ENCODE measurements around the gene IFT81.

IFT81 gene

DNA sequence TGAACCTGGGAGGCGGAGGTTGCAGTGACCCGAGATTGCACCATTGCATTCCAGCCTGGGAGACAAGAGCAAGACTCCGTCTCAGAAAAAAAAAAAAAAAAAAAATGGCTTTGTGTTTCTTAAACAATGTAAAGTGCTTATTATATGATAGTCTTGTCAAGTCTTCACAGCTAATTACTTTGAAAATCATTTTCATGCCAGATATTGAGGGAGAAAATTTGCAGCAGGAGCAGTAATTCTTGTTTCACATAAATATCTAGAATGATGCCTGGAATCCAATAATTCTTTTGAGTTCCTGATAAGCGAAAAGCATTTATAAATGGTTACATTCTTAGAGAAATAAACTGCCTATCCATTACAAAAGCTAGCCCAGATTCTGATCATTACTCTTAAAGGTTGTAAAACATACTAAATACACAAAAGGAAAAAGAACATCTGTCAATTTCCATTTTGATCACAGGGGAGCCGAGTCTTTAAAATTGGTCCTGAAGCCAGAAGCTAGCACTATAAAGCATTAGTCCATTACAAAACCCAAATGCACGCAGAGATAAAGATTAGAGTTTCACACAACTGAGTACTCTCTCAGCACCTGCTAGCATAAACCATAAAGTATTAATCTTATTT is 50.3 kb downstream of the IFT81 start:
- Histone ChIP-seq H3K9me3 (ENCODE audit: control insufficient read depth in 2 of 2, low read length in 2 of 2) (no peaks in the 10 kb centered on the region), H3K36me3 (ENCODE audit: control insufficient read depth in 2 of 2, insufficient read depth in 2 of 2, low read length in 2 of 2) (no peaks in the 10 kb centered on the region), H3K27ac (ENCODE audit: low read depth in 2 of 2, low read length in 2 of 2) (no peak overlapping the region), H3K4me1 (ENCODE audit: control insufficient read depth in 2 of 2, insufficient read depth in 2 of 2, low read length in 2 of 2) (no peaks in the 10 kb centered on the region), H3K27me3 (ENCODE audit: control insufficient read depth in 2 of 2, insufficient read depth in 2 of 2, low read length in 2 of 2) (no peaks in the 10 kb centered on the region), H3K9ac (ENCODE audit: low read depth in 1 of 2, low read length in 2 of 2) (no peak overlapping the region), H3K4me3 (ENCODE audit: low read length in 2 of 2) (no peak overlapping the region)

DNA sequence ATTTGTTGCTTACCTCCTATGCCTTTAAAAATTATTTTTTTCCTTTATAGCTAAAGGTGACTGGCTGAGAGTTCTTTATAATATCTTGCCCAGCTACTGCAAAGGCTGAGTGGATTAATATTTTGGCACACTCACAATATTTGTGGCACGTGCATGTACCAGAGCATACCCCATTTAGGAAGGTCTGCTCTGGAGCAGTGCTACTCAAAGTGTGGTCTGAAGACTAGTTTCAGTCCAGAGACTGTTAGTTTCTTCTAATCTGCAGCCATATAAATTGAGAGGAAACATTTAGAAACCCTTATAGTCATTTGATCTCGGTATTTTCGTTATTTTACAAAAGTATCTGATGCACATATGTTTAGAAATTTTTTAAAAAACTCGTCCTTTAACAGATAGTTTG is 51.0 kb downstream of the IFT81 start:
- H3K27me3 ChIP-seq (ENCODE audit: control insufficient read depth in 2 of 2, insufficient read depth in 2 of 2, low read length in 2 of 2) = no peaks in the 10 kb centered on the region
- H3K36me3 ChIP-seq (ENCODE audit: control insufficient read depth in 2 of 2, insufficient read depth in 2 of 2, low read length in 2 of 2) = no peaks in the 10 kb centered on the region
- H3K9me3 ChIP-seq (ENCODE audit: control insufficient read depth in 2 of 2, low read length in 2 of 2) = no peaks in the 10 kb centered on the region
- H3K4me3 ChIP-seq (ENCODE audit: low read length in 2 of 2) = no peak overlapping the region
- H3K27ac ChIP-seq (ENCODE audit: low read depth in 2 of 2, low read length in 2 of 2) = no peak overlapping the region
- no peaks in the 10 kb centered on the region for H3K4me1 ChIP-seq (ENCODE audit: control insufficient read depth in 2 of 2, insufficient read depth in 2 of 2, low read length in 2 of 2)
- no peak overlapping the region for H3K9ac ChIP-seq (ENCODE audit: low read depth in 1 of 2, low read length in 2 of 2)

DNA sequence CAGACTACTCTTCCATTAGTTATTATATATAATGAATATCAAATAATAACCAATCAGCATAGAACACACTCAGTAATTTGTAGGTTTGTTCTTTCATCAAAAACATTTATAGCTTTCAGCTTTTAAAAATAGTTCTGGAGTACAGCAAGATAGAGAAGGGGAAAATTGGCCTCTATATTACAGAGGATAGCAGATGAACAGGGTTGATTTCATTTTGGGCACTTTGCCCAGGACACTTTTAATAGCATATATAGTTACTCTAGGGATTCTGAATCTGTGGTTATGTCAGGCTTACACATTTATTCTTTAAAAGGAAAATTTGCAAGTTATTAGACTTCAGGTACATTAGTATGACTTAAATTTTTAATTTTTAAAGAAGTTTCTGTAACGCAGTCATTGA is 52.6 kb downstream of the IFT81 start:
- Histone ChIP-seq H3K9me3 (ENCODE audit: control insufficient read depth in 2 of 2, low read length in 2 of 2) (no peaks in the 10 kb centered on the region), H3K27ac (ENCODE audit: low read depth in 2 of 2, low read length in 2 of 2) (no peak overlapping the region), H3K4me1 (ENCODE audit: control insufficient read depth in 2 of 2, insufficient read depth in 2 of 2, low read length in 2 of 2) (no peaks in the 10 kb centered on the region)

DNA sequence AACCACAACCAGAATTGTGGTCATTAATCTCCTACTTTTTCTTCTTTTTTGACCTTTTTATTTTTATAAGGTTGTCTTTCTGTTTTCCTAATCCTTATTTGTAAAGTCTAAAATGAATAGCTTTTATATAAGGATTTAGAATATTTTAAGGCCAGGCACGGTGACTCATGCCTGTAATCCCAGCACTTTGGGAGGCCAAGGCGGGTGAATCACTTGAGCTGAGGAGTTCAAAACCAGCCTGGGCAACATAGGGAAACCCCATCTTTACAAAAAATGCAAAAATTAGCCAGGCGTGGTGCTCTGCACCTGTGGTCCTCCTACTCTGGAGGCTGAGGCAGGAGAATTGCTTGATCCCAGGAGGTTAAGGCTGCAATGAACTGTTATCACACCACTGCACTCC is 55.1 kb downstream of the IFT81 start:
- Histone ChIP-seq H3K9me3 (ENCODE audit: control insufficient read depth in 2 of 2, low read length in 2 of 2) (no peaks in the 10 kb centered on the region), H3K36me3 (ENCODE audit: control insufficient read depth in 2 of 2, insufficient read depth in 2 of 2, low read length in 2 of 2) (no peaks in the 10 kb centered on the region), H3K9ac (ENCODE audit: low read depth in 1 of 2, low read length in 2 of 2) (no peak overlapping the region), H3K4me1 (ENCODE audit: control insufficient read depth in 2 of 2, insufficient read depth in 2 of 2, low read length in 2 of 2) (no peaks in the 10 kb centered on the region), H3K27me3 (ENCODE audit: control insufficient read depth in 2 of 2, insufficient read depth in 2 of 2, low read length in 2 of 2) (no peaks in the 10 kb centered on the region), H3K4me3 (ENCODE audit: low read length in 2 of 2) (no peak overlapping the region), H3K27ac (ENCODE audit: low read depth in 2 of 2, low read length in 2 of 2) (no peak overlapping the region)

More for the DNA sequence above, 52.6 kb downstream of the IFT81 start:
- no peaks in the 10 kb centered on the region for H3K27me3 ChIP-seq (ENCODE audit: control insufficient read depth in 2 of 2, insufficient read depth in 2 of 2, low read length in 2 of 2)
- H3K9ac ChIP-seq (ENCODE audit: low read depth in 1 of 2, low read length in 2 of 2) = no peak overlapping the region
- no peaks in the 10 kb centered on the region for H3K36me3 ChIP-seq (ENCODE audit: control insufficient read depth in 2 of 2, insufficient read depth in 2 of 2, low read length in 2 of 2)
- H3K4me3 ChIP-seq (ENCODE audit: low read length in 2 of 2) = no peak overlapping the region

DNA sequence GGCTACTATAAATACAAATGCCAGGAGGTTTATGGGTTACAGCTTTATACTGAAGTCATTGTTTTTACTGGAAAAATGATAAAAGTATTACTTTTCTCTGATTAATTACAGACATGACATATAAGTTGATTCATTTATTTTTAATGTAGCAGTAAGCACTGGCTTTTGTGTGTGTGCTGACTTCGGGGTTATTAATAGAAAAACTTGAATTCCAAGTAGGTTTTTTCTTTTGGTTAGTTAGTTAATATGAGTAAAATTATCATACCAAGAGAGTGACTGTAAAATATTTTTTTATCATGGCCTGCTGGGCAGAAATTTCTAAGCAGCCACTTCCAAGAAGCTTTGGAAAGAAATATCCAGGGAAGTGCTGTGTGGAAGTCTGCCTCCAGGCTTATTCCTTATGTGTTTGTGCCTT is 56.4 kb downstream of the IFT81 start:
- Histone ChIP-seq H3K9ac (ENCODE audit: low read depth in 1 of 2, low read length in 2 of 2) (no peak overlapping the region), H3K4me3 (ENCODE audit: low read length in 2 of 2) (no peak overlapping the region), H3K27ac (ENCODE audit: low read depth in 2 of 2, low read length in 2 of 2) (no peak overlapping the region), H3K36me3 (ENCODE audit: control insufficient read depth in 2 of 2, insufficient read depth in 2 of 2, low read length in 2 of 2) (no peaks in the 10 kb centered on the region), H3K9me3 (ENCODE audit: control insufficient read depth in 2 of 2, low read length in 2 of 2) (no peaks in the 10 kb centered on the region), H3K4me1 (ENCODE audit: control insufficient read depth in 2 of 2, insufficient read depth in 2 of 2, low read length in 2 of 2) (no peaks in the 10 kb centered on the region), H3K27me3 (ENCODE audit: control insufficient read depth in 2 of 2, insufficient read depth in 2 of 2, low read length in 2 of 2) (no peaks in the 10 kb centered on the region)

DNA sequence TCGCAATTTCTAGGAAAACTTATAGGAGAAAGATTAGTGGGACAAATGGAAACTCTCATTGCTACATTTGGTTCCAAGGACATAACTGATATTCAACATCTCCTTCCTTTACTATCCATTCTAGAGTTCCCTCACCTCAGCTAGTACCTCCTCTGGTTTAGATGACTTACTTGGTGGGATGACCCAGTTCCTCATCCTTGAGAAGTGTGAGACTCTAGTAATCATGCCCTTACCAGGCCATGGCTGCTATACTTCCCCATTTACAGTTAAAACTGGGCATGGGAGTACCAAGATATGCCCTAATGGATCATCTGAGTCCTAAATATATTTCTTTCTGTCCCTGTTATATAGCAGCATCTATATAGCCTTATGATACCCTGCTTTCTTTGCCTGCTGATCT is 58.1 kb downstream of the IFT81 start:
- Histone ChIP-seq H3K4me1 (ENCODE audit: control insufficient read depth in 2 of 2, insufficient read depth in 2 of 2, low read length in 2 of 2) (no peaks in the 10 kb centered on the region), H3K27me3 (ENCODE audit: control insufficient read depth in 2 of 2, insufficient read depth in 2 of 2, low read length in 2 of 2) (no peaks in the 10 kb centered on the region), H3K36me3 (ENCODE audit: control insufficient read depth in 2 of 2, insufficient read depth in 2 of 2, low read length in 2 of 2) (no peaks in the 10 kb centered on the region), H3K9ac (ENCODE audit: low read depth in 1 of 2, low read length in 2 of 2) (no peak overlapping the region), H3K9me3 (ENCODE audit: control insufficient read depth in 2 of 2, low read length in 2 of 2) (no peaks in the 10 kb centered on the region), H3K27ac (ENCODE audit: low read depth in 2 of 2, low read length in 2 of 2) (no peak overlapping the region), H3K4me3 (ENCODE audit: low read length in 2 of 2) (no peak overlapping the region)

- Histone ChIP-seq H3K4me1 (ENCODE audit: control insufficient read depth in 2 of 2, insufficient read depth in 2 of 2, low read length in 2 of 2) (no peaks in the 10 kb centered on the region), H3K9me3 (ENCODE audit: control insufficient read depth in 2 of 2, low read length in 2 of 2) (no peaks in the 10 kb centered on the region), H3K36me3 (ENCODE audit: control insufficient read depth in 2 of 2, insufficient read depth in 2 of 2, low read length in 2 of 2) (no peaks in the 10 kb centered on the region), H3K27ac (ENCODE audit: low read depth in 2 of 2, low read length in 2 of 2) (no peak overlapping the region), H3K27me3 (ENCODE audit: control insufficient read depth in 2 of 2, insufficient read depth in 2 of 2, low read length in 2 of 2) (no peaks in the 10 kb centered on the region), H3K4me3 (ENCODE audit: low read length in 2 of 2) (no peak overlapping the region), H3K9ac (ENCODE audit: low read depth in 1 of 2, low read length in 2 of 2) (no peak overlapping the region)
Measured at GRCh38 chr12:110183386-110183785, 59.2 kb downstream of the IFT81 start.

GRCh38 chr12:110185626-110186025 is 61.5 kb downstream of the IFT81 start:
- H3K27me3 ChIP-seq (ENCODE audit: control insufficient read depth in 2 of 2, insufficient read depth in 2 of 2, low read length in 2 of 2) = no peaks in the 10 kb centered on the region
- H3K9me3 ChIP-seq (ENCODE audit: control insufficient read depth in 2 of 2, low read length in 2 of 2) = no peaks in the 10 kb centered on the region
- no peak overlapping the region for H3K9ac ChIP-seq (ENCODE audit: low read depth in 1 of 2, low read length in 2 of 2)
- no peaks in the 10 kb centered on the region for H3K36me3 ChIP-seq (ENCODE audit: control insufficient read depth in 2 of 2, insufficient read depth in 2 of 2, low read length in 2 of 2)
- H3K27ac ChIP-seq (ENCODE audit: low read depth in 2 of 2, low read length in 2 of 2) = no peak overlapping the region
- H3K4me3 ChIP-seq (ENCODE audit: low read length in 2 of 2) = no peak overlapping the region
- no peaks in the 10 kb centered on the region for H3K4me1 ChIP-seq (ENCODE audit: control insufficient read depth in 2 of 2, insufficient read depth in 2 of 2, low read length in 2 of 2)

DNA sequence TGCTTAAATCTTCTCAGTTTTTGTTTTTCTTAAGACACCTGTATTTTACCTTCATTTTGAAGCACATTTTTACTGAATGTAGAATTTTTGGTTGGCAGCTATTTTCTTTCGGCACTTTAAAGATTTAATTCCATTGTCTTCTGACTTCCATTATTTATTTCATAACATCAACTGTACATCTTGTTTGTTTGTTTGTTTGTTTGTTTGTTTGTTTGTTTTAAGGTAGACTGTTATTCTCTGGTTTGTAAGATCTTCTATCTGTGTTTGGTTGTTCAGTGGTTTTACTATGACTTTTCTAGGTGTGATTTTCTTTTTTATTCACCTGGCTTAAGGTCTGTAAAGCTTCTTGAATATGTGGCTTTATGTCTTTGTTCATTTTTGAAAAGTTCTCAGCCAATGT is 61.9 kb downstream of the IFT81 start:
- Histone ChIP-seq H3K9me3 (ENCODE audit: control insufficient read depth in 2 of 2, low read length in 2 of 2) (no peaks in the 10 kb centered on the region), H3K27me3 (ENCODE audit: control insufficient read depth in 2 of 2, insufficient read depth in 2 of 2, low read length in 2 of 2) (no peaks in the 10 kb centered on the region), H3K9ac (ENCODE audit: low read depth in 1 of 2, low read length in 2 of 2) (no peak overlapping the region), H3K4me1 (ENCODE audit: control insufficient read depth in 2 of 2, insufficient read depth in 2 of 2, low read length in 2 of 2) (no peaks in the 10 kb centered on the region), H3K4me3 (ENCODE audit: low read length in 2 of 2) (no peak overlapping the region), H3K36me3 (ENCODE audit: control insufficient read depth in 2 of 2, insufficient read depth in 2 of 2, low read length in 2 of 2) (no peaks in the 10 kb centered on the region), H3K27ac (ENCODE audit: low read depth in 2 of 2, low read length in 2 of 2) (no peak overlapping the region)

- Histone ChIP-seq H3K36me3 (ENCODE audit: control insufficient read depth in 2 of 2, insufficient read depth in 2 of 2, low read length in 2 of 2) (no peaks in the 10 kb centered on the region), H3K9me3 (ENCODE audit: control insufficient read depth in 2 of 2, low read length in 2 of 2) (no peaks in the 10 kb centered on the region), H3K27ac (ENCODE audit: low read depth in 2 of 2, low read length in 2 of 2) (no peak overlapping the region)
Measured at GRCh38 chr12:110193196-110193595, 69.0 kb downstream of the IFT81 start.

DNA sequence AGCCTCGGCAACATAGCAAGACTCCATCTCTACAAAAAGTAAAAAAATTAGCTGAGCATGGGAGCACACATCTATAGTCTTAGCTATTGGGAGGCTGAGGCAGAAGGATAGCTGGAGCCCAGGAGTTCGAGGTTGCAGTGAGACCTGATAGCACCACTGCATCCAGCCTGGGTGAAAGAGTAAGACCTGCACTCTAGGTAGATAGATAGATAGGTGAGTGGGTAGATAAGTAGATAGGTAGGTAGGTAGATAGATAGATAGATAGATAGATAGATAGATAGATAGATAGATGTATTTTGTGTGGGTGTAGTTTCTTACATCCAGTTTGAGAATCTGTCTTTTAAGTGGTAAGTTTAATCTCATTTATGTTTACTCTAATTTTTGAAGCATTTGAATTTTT is 72.8 kb downstream of the IFT81 start:
- Histone ChIP-seq H3K4me1 (ENCODE audit: control insufficient read depth in 2 of 2, insufficient read depth in 2 of 2, low read length in 2 of 2) (no peaks in the 10 kb centered on the region), H3K27ac (ENCODE audit: low read depth in 2 of 2, low read length in 2 of 2) (no peak overlapping the region), H3K9me3 (ENCODE audit: control insufficient read depth in 2 of 2, low read length in 2 of 2) (no peaks in the 10 kb centered on the region), H3K4me3 (ENCODE audit: low read length in 2 of 2) (no peak overlapping the region), H3K36me3 (ENCODE audit: control insufficient read depth in 2 of 2, insufficient read depth in 2 of 2, low read length in 2 of 2) (no peaks in the 10 kb centered on the region), H3K27me3 (ENCODE audit: control insufficient read depth in 2 of 2, insufficient read depth in 2 of 2, low read length in 2 of 2) (no peaks in the 10 kb centered on the region), H3K9ac (ENCODE audit: low read depth in 1 of 2, low read length in 2 of 2) (no peak overlapping the region)

More at GRCh38 chr12:110193196-110193595, 69.0 kb downstream of the IFT81 start:
- Histone ChIP-seq H3K9ac (ENCODE audit: low read depth in 1 of 2, low read length in 2 of 2) (no peak overlapping the region), H3K4me3 (ENCODE audit: low read length in 2 of 2) (no peak overlapping the region), H3K27me3 (ENCODE audit: control insufficient read depth in 2 of 2, insufficient read depth in 2 of 2, low read length in 2 of 2) (no peaks in the 10 kb centered on the region), H3K4me1 (ENCODE audit: control insufficient read depth in 2 of 2, insufficient read depth in 2 of 2, low read length in 2 of 2) (no peaks in the 10 kb centered on the region)

Measured in mucosa of rectum (tissue), 2 donors.